ENCODE measurements around the gene GNAZ.

DNA sequence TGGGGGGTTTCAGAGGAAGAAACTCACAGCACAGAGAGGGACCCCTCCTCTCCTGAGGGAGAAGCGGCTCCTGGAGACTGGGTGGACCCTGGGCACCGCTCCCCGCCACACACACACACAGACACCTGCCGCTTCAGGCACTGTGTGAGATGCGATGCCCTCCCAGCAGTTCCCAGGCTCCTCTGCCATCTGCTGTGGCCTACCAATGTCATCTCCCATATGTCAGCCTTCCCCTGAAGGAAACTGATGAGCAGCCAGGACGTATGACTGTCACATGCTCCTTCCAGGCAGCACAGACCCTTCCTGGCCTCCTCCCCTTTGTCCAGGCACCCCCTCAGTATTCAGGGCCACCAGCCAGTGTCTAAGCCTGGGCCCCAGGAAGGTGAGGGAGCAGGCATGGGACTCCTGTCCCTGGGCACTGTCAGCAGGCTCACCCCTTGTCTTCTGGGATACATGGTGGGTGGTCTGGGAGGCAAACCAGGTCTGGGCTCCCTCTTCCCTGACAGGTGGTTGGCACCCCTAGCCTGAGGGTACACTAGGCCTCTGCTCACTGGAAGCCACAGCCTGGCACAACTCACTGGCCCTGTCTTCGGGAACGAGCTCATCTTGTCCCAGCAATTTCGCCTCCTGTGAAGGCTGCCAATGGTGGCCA lies 98.2 kb downstream of the GNAZ start:
- TF ChIP-seq, protein P1, sequence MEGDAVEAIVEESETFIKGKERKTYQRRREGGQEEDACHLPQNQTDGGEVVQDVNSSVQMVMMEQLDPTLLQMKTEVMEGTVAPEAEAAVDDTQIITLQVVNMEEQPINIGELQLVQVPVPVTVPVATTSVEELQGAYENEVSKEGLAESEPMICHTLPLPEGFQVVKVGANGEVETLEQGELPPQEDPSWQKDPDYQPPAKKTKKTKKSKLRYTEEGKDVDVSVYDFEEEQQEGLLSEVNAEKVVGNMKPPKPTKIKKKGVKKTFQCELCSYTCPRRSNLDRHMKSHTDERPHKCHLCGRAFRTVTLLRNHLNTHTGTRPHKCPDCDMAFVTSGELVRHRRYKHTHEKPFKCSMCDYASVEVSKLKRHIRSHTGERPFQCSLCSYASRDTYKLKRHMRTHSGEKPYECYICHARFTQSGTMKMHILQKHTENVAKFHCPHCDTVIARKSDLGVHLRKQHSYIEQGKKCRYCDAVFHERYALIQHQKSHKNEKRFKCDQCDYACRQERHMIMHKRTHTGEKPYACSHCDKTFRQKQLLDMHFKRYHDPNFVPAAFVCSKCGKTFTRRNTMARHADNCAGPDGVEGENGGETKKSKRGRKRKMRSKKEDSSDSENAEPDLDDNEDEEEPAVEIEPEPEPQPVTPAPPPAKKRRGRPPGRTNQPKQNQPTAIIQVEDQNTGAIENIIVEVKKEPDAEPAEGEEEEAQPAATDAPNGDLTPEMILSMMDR (IDR thresholded peaks at IDR 0.05) = no peak
- TF ChIP-seq POLR2A (IDR thresholded peaks at IDR 0.05) = no peak
